ENCODE measurements around the gene ZBTB9.

- TF ChIP-seq CTCF (IDR thresholded peaks at IDR 0.05 in 8 of 11, conservative IDR thresholded peaks at IDR 0.05 in 3 of 11) (no peak), POLR2A (IDR thresholded peaks at IDR 0.05) (no peak)
These were observed 42.8 kb upstream of the ZBTB9 start for GRCh38 chr6:33411632-33412005.
